ENCODE results near the gene SV2B. TPM values are rescaled to one million over a fixed set of nuclear protein-coding genes. Genes with fewer than 3 reads are reported as not detected.

SV2B gene
- total RNA-seq, 2 donors from 2014 or later = 0.17 to 1.1 TPM

GRCh38 chr15:91304786-91305185 lies 204.7 kb downstream of the SV2B start:
- intact Hi-C loops (cut with DNase I) = loop anchor here (5.0 to 10.0 kb wide), 2 partner anchors 220 to 548 kb away; partner anchors contain the start of gene SLCO3A1
- Histone ChIP-seq H3K4me1 (no peaks in the 10 kb centered on the region), H3K27ac (no peak overlapping the region), H3K4me3 (no peak overlapping the region), H3K36me3 (no peaks in the 10 kb centered on the region), H3K27me3 (no peaks in the 10 kb centered on the region), H3K9me3 (no peaks in the 10 kb centered on the region), H3K9ac (ENCODE audit: low read depth in 2 of 2, low read length in 2 of 2) (no peak overlapping the region)
- DNase-seq = no peak
- TF ChIP-seq, protein P1, sequence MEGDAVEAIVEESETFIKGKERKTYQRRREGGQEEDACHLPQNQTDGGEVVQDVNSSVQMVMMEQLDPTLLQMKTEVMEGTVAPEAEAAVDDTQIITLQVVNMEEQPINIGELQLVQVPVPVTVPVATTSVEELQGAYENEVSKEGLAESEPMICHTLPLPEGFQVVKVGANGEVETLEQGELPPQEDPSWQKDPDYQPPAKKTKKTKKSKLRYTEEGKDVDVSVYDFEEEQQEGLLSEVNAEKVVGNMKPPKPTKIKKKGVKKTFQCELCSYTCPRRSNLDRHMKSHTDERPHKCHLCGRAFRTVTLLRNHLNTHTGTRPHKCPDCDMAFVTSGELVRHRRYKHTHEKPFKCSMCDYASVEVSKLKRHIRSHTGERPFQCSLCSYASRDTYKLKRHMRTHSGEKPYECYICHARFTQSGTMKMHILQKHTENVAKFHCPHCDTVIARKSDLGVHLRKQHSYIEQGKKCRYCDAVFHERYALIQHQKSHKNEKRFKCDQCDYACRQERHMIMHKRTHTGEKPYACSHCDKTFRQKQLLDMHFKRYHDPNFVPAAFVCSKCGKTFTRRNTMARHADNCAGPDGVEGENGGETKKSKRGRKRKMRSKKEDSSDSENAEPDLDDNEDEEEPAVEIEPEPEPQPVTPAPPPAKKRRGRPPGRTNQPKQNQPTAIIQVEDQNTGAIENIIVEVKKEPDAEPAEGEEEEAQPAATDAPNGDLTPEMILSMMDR (IDR thresholded peaks at IDR 0.05) = no peak

GRCh38 chr15:91306144-91306543 lies 206.1 kb downstream of the SV2B start:
- TF ChIP-seq, protein P1 (IDR thresholded peaks at IDR 0.05) = no peak
- no peaks in the 10 kb centered on the region for H3K9me3 ChIP-seq
- DNase-seq = no peak
- no peaks in the 10 kb centered on the region for H3K4me1 ChIP-seq
- no peak overlapping the region for H3K9ac ChIP-seq (ENCODE audit: low read depth in 2 of 2, low read length in 2 of 2)
- intact Hi-C loops (cut with DNase I) = loop anchor here (10.0 kb wide), 1 partner anchor 219 kb away; no protein-coding TSS in a partner anchor
- no peak overlapping the region for H3K4me3 ChIP-seq
- H3K36me3 ChIP-seq = no peaks in the 10 kb centered on the region
- no peak overlapping the region for H3K27ac ChIP-seq
- no peaks in the 10 kb centered on the region for H3K27me3 ChIP-seq

GRCh38 chr15:91307601-91308000 lies 207.5 kb downstream of the SV2B start:
- intact Hi-C loops (cut with DNase I) = loop anchor here (10.0 kb wide), 1 partner anchor 217 kb away; no protein-coding TSS in a partner anchor
- Histone ChIP-seq H3K4me1 (no peaks in the 10 kb centered on the region), H3K36me3 (no peaks in the 10 kb centered on the region), H3K9ac (ENCODE audit: low read depth in 2 of 2, low read length in 2 of 2) (no peak overlapping the region), H3K9me3 (no peaks in the 10 kb centered on the region), H3K27me3 (no peaks in the 10 kb centered on the region), H3K27ac (no peak overlapping the region), H3K4me3 (no peak overlapping the region)
- TF ChIP-seq, protein P1 (IDR thresholded peaks at IDR 0.05) = no peak
- no peak for DNase-seq

GRCh38 chr15:91308199-91308598 lies 208.1 kb downstream of the SV2B start:
- Histone ChIP-seq H3K27ac (no peak overlapping the region), H3K36me3 (no peaks in the 10 kb centered on the region), H3K27me3 (no peaks in the 10 kb centered on the region), H3K9me3 (no peaks in the 10 kb centered on the region), H3K4me3 (no peak overlapping the region), H3K9ac (ENCODE audit: low read depth in 2 of 2, low read length in 2 of 2) (no peak overlapping the region), H3K4me1 (no peaks in the 10 kb centered on the region)
- DNase-seq = no peak
- TF ChIP-seq, protein P1 (IDR thresholded peaks at IDR 0.05) = no peak
- intact Hi-C loops (cut with DNase I) = loop anchor here (10.0 kb wide), 1 partner anchor 217 kb away; no protein-coding TSS in a partner anchor

DNA sequence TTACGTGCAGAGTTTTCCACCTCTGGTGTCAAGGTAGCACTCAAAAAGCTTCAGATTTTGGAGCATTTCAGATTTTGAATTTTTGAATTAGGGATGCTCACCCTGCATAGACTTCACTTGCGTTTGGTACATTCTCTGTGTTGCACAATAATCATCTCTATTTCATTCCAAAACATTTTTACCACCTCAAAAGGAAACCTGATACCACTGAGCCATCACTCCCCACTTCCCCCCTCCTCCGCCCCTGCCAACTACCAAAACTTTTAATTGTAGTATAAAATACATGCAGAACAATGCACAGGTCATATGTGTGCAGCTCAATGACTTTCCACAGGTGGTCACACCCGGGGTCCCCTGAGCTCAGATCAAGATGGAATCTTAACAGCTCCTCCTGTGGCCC lies 208.8 kb downstream of the SV2B start:
- Histone ChIP-seq H3K4me1 (no peaks in the 10 kb centered on the region), H3K9me3 (no peaks in the 10 kb centered on the region), H3K27ac (no peak overlapping the region), H3K27me3 (no peaks in the 10 kb centered on the region), H3K9ac (ENCODE audit: low read depth in 2 of 2, low read length in 2 of 2) (no peak overlapping the region), H3K36me3 (no peaks in the 10 kb centered on the region), H3K4me3 (no peak overlapping the region)
- DNase-seq = no peak
- TF ChIP-seq, protein P1 (IDR thresholded peaks at IDR 0.05) = no peak
- intact Hi-C loops (cut with DNase I) = loop anchor here (10.0 kb wide), 1 partner anchor 216 kb away; no protein-coding TSS in a partner anchor
